ENCODE results near the gene ASF1A. TPM values are rescaled to one million over a fixed set of nuclear protein-coding genes. Genes with fewer than 3 reads are reported as not detected.

The ASF1A gene
- total and polyA plus RNA-seq, 4 donors, result 5.6 to 27.0 (median 7.2) TPM

DNA sequence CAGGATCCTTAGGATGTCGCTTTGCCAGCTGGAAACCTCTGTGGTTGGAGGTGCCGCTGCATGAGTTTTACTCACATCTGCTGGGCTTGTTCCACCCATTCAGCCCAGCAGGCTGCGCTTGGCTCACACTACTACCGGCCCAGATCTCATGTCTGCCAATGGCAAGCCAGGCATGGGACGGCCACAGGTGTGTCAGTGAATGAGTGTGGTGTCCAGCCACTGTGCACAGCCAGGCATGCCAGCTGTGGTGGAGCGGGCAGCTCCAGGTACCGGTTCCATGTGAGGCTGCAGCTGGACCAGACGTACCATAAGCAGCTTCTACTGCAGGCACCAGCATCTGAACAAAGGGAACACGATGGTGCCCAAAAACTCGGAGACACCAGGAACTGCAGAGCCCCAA is 33.1 kb upstream of the ASF1A start:
- Histone ChIP-seq H3K4me1 (ENCODE audit: control insufficient read depth in 4 of 4, insufficient read depth in 4 of 4, low read length in 3 of 4) (no peaks in the 10 kb centered on the region), H3K4me3 (ENCODE audit: low read depth in 1 of 3, low read length in 3 of 3) (no peak overlapping the region), H3K9ac (ENCODE audit: low read depth in 1 of 2, low read length in 2 of 2) (no peak overlapping the region), H3K27ac (ENCODE audit: low read depth in 1 of 2, low read length in 2 of 2) (no peak overlapping the region), H3K9me3 (ENCODE audit: control insufficient read depth in 4 of 4, low read length in 3 of 4) (no peaks in the 10 kb centered on the region), H3K27me3 (ENCODE audit: control insufficient read depth in 4 of 4, insufficient read depth in 4 of 4, low read length in 3 of 4) (no peaks in the 10 kb centered on the region), H3K36me3 (ENCODE audit: control insufficient read depth in 4 of 4, insufficient read depth in 3 of 4, low read depth in 1 of 4, low read length in 3 of 4) (peaks cover 0 to 3% (median 0%) of the 10 kb centered on the region in 4 donors)
- TF ChIP-seq TAF1 (conservative IDR thresholded peaks at IDR 0.05), result no peak
- TF ChIP-seq, protein P1, sequence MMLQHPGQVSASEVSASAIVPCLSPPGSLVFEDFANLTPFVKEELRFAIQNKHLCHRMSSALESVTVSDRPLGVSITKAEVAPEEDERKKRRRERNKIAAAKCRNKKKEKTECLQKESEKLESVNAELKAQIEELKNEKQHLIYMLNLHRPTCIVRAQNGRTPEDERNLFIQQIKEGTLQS (IDR thresholded peaks at IDR 0.05), result no peak
- no peak for TF ChIP-seq EGR1 (IDR thresholded peaks at IDR 0.05; ENCODE audit: low read depth in 2 of 2)
- TF ChIP-seq NR2F2 (IDR thresholded peaks at IDR 0.05), result no peak
- TF ChIP-seq, protein P2, sequence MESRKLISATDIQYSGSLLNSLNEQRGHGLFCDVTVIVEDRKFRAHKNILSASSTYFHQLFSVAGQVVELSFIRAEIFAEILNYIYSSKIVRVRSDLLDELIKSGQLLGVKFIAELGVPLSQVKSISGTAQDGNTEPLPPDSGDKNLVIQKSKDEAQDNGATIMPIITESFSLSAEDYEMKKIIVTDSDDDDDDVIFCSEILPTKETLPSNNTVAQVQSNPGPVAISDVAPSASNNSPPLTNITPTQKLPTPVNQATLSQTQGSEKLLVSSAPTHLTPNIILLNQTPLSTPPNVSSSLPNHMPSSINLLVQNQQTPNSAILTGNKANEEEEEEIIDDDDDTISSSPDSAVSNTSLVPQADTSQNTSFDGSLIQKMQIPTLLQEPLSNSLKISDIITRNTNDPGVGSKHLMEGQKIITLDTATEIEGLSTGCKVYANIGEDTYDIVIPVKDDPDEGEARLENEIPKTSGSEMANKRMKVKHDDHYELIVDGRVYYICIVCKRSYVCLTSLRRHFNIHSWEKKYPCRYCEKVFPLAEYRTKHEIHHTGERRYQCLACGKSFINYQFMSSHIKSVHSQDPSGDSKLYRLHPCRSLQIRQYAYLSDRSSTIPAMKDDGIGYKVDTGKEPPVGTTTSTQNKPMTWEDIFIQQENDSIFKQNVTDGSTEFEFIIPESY (IDR thresholded peaks at IDR 0.05), result no peak
- no peak for TF ChIP-seq RXRA (IDR thresholded peaks at IDR 0.05)
- no peak for TF ChIP-seq JUND (IDR thresholded peaks at IDR 0.05)
- TF ChIP-seq FOXA2 (IDR thresholded peaks at IDR 0.05), result no peak
- no peak for TF ChIP-seq SP1 (IDR thresholded peaks at IDR 0.05)
- TF ChIP-seq RAD21 (IDR thresholded peaks at IDR 0.05), result no peak
- no peak for TF ChIP-seq FOXA1 (IDR thresholded peaks at IDR 0.05)
- TF ChIP-seq HNF4A (conservative IDR thresholded peaks at IDR 0.05), result no peak
- no peak for TF ChIP-seq YY1 (IDR thresholded peaks at IDR 0.05)
- no peak for DNase-seq (ENCODE audit: low spot score)
- 97% methylated on average over 10 of the region's 10 CpGs for WGBS

DNA sequence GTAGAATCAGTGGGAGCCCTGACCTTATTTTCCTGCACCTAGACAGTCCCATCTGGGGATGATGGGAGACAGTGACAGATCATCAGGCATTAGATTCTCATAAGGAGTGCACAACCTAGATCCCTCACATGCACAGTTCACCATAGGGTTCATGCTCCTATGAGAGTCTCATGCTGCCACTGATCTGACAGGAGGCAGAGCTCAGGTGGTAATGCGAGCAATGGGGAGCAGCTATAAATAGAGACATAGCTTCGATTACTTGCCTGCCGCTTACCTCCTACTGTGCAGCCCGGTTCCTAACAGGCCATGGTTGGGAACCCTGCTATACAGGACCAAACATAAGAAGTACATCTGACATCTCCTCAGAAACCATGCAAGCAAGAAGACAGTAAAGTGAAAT is 31.5 kb upstream of the ASF1A start:
- Histone ChIP-seq H3K27me3 (ENCODE audit: control insufficient read depth in 4 of 4, insufficient read depth in 4 of 4, low read length in 3 of 4) (no peaks in the 10 kb centered on the region), H3K4me1 (ENCODE audit: control insufficient read depth in 4 of 4, insufficient read depth in 4 of 4, low read length in 3 of 4) (no peaks in the 10 kb centered on the region), H3K27ac (ENCODE audit: low read depth in 1 of 2, low read length in 2 of 2) (no peak overlapping the region), H3K36me3 (ENCODE audit: control insufficient read depth in 4 of 4, insufficient read depth in 3 of 4, low read depth in 1 of 4, low read length in 3 of 4) (peaks cover 0 to 3% (median 0%) of the 10 kb centered on the region in 4 donors), H3K4me3 (ENCODE audit: low read depth in 1 of 3, low read length in 3 of 3) (no peak overlapping the region), H3K9me3 (ENCODE audit: control insufficient read depth in 4 of 4, low read length in 3 of 4) (no peaks in the 10 kb centered on the region), H3K9ac (ENCODE audit: low read depth in 1 of 2, low read length in 2 of 2) (no peak overlapping the region)
- no peak for DNase-seq (ENCODE audit: low spot score)
- no peak for TF ChIP-seq EGR1 (IDR thresholded peaks at IDR 0.05; ENCODE audit: low read depth in 2 of 2)
- no peak for TF ChIP-seq FOXA1 (IDR thresholded peaks at IDR 0.05)
- TF ChIP-seq MAX (IDR thresholded peaks at IDR 0.05), result no peak
- TF ChIP-seq YY1 (IDR thresholded peaks at IDR 0.05), result no peak
- no peak for TF ChIP-seq CTCF (IDR thresholded peaks at IDR 0.05; ENCODE audit: low read depth, low read length, missing input control)
- no peak for TF ChIP-seq REST (IDR thresholded peaks at IDR 0.05)
- TF ChIP-seq JUND (IDR thresholded peaks at IDR 0.05), result no peak
- TF ChIP-seq RXRA (IDR thresholded peaks at IDR 0.05), result no peak
- 85% methylated on average over 4 of the region's 4 CpGs for WGBS
